Body of pancreas (tissue), 4 donors: ENCODE results near the gene ZFYVE21. TPM values are rescaled to one million over a fixed set of nuclear protein-coding genes. Genes with fewer than 3 reads are reported as not detected.
A peak's percentile ranks its signal among the peaks of the same experiment; 100 is the strongest.

Experiments
- ATAC-seq: fragments of 150-250 bp; one replicate; pipeline ENCODE4 v1.9.1; 2016
- DNase-seq, 4 donors: peaks; one replicate each; pipeline ENCODE4 v3.0.0-alpha.2; 2019
- H3K27ac ChIP-seq, 4 donors: fragments of 200-600 bp; sonication (generic); 1 replicate in 3 of 4; 2 replicates in 1 of 4; pipeline versions ENCODE4 v1.5.1 to v1.6.1; 2016 to 2019; ENCODE audit warnings: mild to moderate bottlenecking in 1 of 4, mixed read lengths in 1 of 4, moderate library complexity in 1 of 4
- H3K27me3 ChIP-seq, 2 donors: fragments of 200-600 bp; sonication (generic); one replicate each; pipeline ENCODE4 v1.6.0; 2016; ENCODE audit warnings: mild to moderate bottlenecking in 1 of 2
- H3K36me3 ChIP-seq, 2 donors: fragments of 200-600 bp; sonication (generic); replicated peaks in 1 of 2; 2 replicates each; pipeline ENCODE4 v1.5.1; 2016; ENCODE audit warnings: low read depth in 2 of 2; ENCODE audit not compliant: insufficient read depth in 1 of 2
- H3K4me1 ChIP-seq: fragments of 200-600 bp; sonication (generic); one replicate; pipeline ENCODE4 v1.6.0; 2016
- H3K4me3 ChIP-seq, 2 donors: fragments of 200-600 bp; sonication (generic); 1 replicate in 1 of 2; 2 replicates in 1 of 2; pipeline ENCODE4 v1.5.1; 2016 to 2019
- H3K9me3 ChIP-seq, 3 donors: fragments of 200-600 bp; sonication (generic); 1 replicate in 2 of 3; 2 replicates in 1 of 3; pipeline ENCODE4 v1.5.1; 2016
- CTCF ChIP-seq, 7 experiments: fragments of 450-650 bp in 4 of 7; fragments of 200-600 bp in 3 of 7; sonication (generic) in 3 of 7; IDR thresholded peaks; one replicate each; pipeline ENCODE4 v1.5.1; 2016 to 2019; ENCODE audit warnings: antibody characterized with exemption in 7 of 7
- POLR2A ChIP-seq, 3 donors: fragments of 450-650 bp; IDR thresholded peaks; one replicate each; pipeline ENCODE4 v1.6.1; 2016; ENCODE audit warnings: antibody characterized with exemption in 3 of 3, mild to moderate bottlenecking in 2 of 3
- WGBS, 2 donors: methylation state at CpG; one replicate each; pipeline ENCODE4 v1.1.5; 2017; 5-methylcytosine and 5-hydroxymethylcytosine counted together
- intact Hi-C: fragments of 100-400 bp; cut with DNase I; formaldehyde crosslinking; loops from one replicate; pipeline ENCODE4 v1.15.1; 2023
- total RNA-seq, 2 donors: library from RNA; depleted of rRNA; stranded (reverse); fragments of >200 nt; gene quantifications; one replicate each; pipeline ENCODE4 v1.1.0, GENCODE V29; 2016

Gene ZFYVE21
- total RNA-seq, 2 donors from 2014 or later, result 32.9 to 82.4 TPM

GRCh38 chr14:103728141-103728540, 12.5 kb downstream of the ZFYVE21 start:
- H3K4me3 ChIP-seq, result no peak overlapping the region
- ATAC-seq (no peak), DNase-seq (no peak)
- intact Hi-C loops, result no loop called here
- TF ChIP-seq CTCF (IDR thresholded peaks at IDR 0.05) (no peak), POLR2A (IDR thresholded peaks at IDR 0.05) (no peak)
- no peaks in the 10 kb centered on the region for H3K9me3 ChIP-seq
- H3K36me3 ChIP-seq, result peaks cover 0 to 3% of the 10 kb centered on the region in 2 donors
- no peaks in the 10 kb centered on the region for H3K27me3 ChIP-seq
- 88 to 92% methylated on average over 5 to 7 of the region's 19 CpGs for WGBS, 2 donors
- no peak overlapping the region for H3K27ac ChIP-seq
- H3K4me1 ChIP-seq, result peaks cover 74% of the 10 kb centered on the region

DNA sequence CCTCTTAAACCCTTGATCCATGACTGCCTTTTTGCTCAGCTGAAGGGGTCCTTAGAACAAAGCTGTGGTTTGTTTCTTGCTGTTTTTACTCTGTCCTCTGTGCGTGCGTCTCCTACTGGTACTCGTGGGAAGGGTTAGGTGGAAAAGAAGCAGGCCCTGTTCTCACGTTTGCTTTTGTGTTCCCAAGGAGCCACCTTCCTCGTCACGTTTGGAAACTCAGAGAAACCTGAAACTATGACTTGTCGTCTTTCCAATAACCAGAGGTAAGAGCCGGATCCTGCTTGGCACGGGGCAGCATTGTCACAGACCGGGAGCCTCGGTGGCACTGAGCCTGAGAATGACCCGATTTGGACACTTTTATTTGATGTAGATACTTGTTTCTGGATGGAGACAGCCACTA, 13.1 kb downstream of the ZFYVE21 start:
- Histone ChIP-seq H3K4me3 (no peak overlapping the region), H3K9me3 (no peaks in the 10 kb centered on the region), H3K36me3 (peaks cover 0 to 6% of the 10 kb centered on the region in 2 donors), H3K27me3 (no peaks in the 10 kb centered on the region), H3K4me1 (peaks cover 68% of the 10 kb centered on the region), H3K27ac (no peak overlapping the region)
- 51 to 62% methylated on average over 12 of the region's 12 CpGs for WGBS, 2 donors
- ATAC-seq, result no peak
- DNase-seq, result peak in 3 of 4 donors; percentile 27 to 50 (median 47)
- peak in 2 of 7 experiments; percentile 4 to 5 for TF ChIP-seq CTCF (IDR thresholded peaks at IDR 0.05)
- no peak for TF ChIP-seq POLR2A (IDR thresholded peaks at IDR 0.05)
- intact Hi-C loops, result no loop called here

DNA sequence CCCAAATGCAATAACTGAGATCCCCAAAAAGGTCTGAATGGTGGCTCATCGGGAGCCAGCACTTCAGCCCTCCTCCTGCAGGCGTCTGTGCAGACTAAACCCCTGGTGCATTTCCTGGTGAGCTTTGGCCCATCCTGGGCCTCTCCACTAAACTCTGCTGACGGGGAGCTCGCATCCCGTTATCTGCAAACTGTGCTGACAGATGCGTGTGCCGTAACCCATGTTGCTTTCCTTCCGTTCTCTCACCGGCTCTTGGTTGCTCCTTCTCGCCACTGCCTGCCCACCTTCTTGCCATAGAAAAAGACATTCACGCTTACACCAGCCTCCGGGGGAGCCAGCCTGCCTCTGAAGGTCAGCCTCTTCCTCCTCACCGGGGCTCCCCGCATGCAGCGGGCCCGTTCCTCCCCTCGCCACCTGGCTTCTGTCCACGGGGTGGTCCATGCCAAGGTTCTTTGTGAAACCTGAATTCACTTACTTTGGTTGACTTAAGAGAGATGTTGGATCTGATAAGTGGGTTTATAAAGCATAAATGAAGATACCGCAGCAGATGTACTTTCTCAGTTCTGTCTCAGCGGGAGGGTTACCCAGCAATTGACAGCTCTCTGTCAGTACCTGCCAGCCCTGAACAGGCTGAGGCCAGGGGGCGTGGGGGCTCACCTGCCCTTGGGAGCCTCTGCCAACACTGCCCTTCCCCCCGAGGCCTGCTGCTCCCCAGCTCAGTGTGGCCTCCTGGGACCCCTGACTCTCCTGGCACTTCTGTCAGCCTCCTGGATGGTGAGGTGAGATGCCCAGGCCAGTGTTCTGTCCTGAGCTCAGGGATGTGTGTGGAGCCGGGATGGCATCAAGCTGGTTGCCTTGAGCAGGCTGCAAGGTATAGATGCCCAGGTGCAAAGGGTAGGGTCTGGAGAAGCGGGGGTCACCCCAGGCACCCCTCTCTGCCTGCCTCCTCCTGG, 14.2 kb downstream of the ZFYVE21 start:
- intact Hi-C loops, result no loop called here
- no peak for DNase-seq

DNA sequence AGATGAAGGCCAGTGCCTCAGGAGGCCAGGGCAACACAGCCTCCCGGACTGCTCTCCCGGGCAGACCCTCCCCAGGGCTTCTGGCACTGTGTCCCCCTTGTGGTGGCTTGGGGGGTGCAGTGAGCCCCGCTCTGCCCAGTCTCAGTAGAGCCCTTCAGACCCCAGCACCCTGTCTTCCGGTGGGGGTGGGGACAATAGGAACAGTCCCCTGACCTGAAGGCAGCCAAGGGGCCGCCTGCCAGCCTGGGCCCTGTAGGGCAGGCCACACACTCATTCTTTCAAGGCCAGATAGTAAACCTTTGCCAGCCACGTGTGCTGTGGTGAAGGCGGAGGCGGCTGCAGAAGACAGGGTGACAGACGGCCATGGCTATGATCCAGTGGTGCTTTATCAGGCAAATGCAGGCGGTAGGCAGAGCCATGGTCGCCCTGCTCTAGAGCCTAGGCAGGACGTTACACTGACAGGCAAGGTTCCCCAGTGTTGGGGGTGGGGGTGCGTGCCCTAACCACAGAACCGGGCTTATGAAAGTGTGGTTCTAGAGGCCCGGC, 15.0 kb downstream of the ZFYVE21 start:
- Histone ChIP-seq H3K9me3 (no peaks in the 10 kb centered on the region), H3K27ac (peak overlapping the region; percentile 48 to 73 (median 60)), H3K4me3 (no peak overlapping the region), H3K27me3 (no peaks in the 10 kb centered on the region), H3K36me3 (peaks cover 0 to 11% of the 10 kb centered on the region in 2 donors), H3K4me1 (peaks cover 49% of the 10 kb centered on the region)
- WGBS, 2 donors, result 21 to 24% methylated on average over 6 to 12 of the region's 15 CpGs
- TF ChIP-seq CTCF (IDR thresholded peaks at IDR 0.05) (peak in 3 of 7 experiments; percentile 3 to 22 (median 21)), POLR2A (IDR thresholded peaks at IDR 0.05) (peak in 1 of 3 donors; percentile 18)
- peak; percentile 98 for ATAC-seq
- peak; percentile 91 to 96 (median 96) for DNase-seq
- intact Hi-C loops, result no loop called here

More for the DNA sequence above, 14.2 kb downstream of the ZFYVE21 start:
- peaks cover 0 to 11% of the 10 kb centered on the region in 2 donors for H3K36me3 ChIP-seq
- 60 to 64% methylated on average over 13 to 24 of the region's 24 CpGs for WGBS, 2 donors
- no peak for ATAC-seq
- H3K27me3 ChIP-seq, result no peaks in the 10 kb centered on the region
- TF ChIP-seq POLR2A (IDR thresholded peaks at IDR 0.05) (no peak), CTCF (IDR thresholded peaks at IDR 0.05) (peak in 1 of 7 experiments; percentile 4)
- H3K9me3 ChIP-seq, result no peaks in the 10 kb centered on the region
- H3K4me1 ChIP-seq, result peaks cover 57% of the 10 kb centered on the region
- no peak overlapping the region for H3K4me3 ChIP-seq
- peak overlapping the region; percentile 48 to 73 (median 60) for H3K27ac ChIP-seq
